PC-9 (cell line): ENCODE data around the gene SEC23IP.
"Not testable (repeated sequence)": the region's sequence is repeated elsewhere in the genome, so short reads cannot be mapped to it uniquely, and the experiment has no call there.

ENCODE experiments used
- CTCF ChIP-seq: fragments of 200-600 bp; sonication (generic); conservative IDR thresholded peaks from 2 replicates; pipeline ENCODE4 v1.6.1; 2017; ENCODE audit warnings: mixed run types, antibody characterized with exemption, mild to moderate bottlenecking, moderate library complexity
- EZH2 ChIP-seq: fragments of 200-600 bp; sonication (generic); IDR thresholded peaks from 2 replicates; pipeline ENCODE4 v1.8.0; 2017; ENCODE audit warnings: antibody characterized with exemption, low read depth

DNA sequence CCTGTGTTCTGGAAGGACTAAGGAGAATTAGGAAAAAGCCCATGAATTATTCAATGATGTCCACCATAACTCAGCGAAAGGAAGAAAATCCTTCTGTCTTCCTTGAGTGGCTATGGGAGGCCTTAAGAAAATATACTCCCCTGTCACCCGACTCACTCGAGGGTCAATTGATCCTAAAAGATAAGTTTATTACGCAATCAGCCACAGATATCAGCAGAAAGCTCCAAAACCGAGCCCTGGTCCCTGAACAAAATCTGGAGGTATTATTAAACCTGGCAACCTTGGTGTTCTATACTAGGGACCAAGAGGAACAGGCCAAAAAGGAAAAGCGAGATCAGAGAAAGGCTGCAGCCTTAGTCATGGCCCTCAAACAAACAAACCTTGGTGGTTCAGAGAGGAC is 6.5 kb upstream of the SEC23IP start:
- TF ChIP-seq EZH2, CTCF: not testable (repeated sequence)
